ENCODE data around the gene OLA1.

OLA1 gene

DNA sequence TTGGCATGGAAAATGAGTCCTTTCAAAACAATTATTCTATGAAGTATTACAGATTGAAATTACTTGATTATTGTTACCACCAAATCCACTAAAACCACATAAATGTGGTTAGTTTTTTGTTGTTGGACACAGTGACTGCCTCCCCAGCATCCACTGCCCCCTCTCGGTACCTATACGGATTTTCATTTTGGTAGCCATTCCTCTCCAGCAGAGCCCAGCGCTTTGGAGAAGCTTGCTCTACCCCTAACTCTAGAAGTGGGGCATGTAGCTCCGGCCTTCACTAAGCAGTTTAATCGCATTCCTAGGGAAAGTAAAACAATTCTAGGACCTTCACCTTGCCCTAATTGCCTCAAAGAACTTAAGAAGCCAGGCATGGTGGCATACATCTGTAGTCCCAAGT lies 24.2 kb downstream of the OLA1 start:
- DNase-seq: no peak

DNA sequence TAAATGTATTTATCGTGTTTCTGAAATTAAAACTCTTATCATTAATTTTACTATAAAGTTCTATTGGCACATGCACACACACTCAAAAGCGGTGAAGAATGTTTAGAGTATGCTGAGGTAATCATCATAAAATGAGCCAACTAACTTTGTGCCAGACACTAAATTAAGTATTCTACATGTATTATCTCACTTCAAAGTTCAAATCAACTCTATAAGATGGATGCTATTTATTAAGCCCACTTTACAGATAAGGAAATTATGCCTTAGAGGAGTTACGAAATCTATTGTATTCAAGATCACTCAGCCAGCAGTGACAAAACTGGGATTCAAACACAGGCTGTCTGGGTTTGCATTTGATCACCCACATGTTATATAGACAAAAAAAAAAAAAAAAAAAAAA lies 24.9 kb downstream of the OLA1 start:
- DNase-seq: no peak

DNA sequence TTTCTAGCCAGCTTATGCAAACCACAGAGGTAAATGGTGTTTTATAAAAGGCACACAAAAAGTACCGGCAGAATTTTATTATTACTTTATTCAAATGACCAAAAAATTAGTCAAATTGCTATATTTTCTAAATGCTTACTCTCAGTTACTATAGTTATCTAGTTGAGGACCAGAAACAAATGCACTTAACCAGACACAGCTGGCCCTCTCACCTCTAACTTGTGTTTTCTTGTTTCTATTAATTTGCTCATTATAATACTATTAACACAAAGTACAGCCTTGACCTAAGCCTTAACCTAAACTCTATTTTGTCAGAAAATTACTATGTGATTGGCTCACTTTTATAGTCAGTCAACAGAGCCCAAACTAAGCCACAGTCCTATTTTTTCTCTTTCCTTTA lies 26.2 kb downstream of the OLA1 start:
- DNase-seq: no peak

DNA sequence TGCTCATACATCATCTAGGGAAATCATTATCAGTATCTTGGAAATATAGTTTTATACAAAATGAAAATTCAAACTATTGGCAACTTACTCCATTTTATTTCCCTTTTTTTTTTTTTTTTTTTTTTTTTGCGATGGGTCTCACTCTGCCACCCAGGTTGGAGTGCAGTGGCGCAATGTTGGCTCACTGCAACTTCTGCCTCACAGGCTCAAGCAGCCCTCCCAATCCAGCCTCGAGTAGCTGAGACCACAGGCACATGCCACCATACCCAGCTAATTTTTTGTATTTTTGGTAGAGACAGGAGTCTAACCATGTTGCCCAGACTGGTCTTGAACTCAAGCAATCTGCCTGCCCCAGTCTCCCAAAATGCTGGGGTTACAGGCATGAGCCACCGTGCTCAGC lies 29.0 kb downstream of the OLA1 start:
- no peak for DNase-seq

DNA sequence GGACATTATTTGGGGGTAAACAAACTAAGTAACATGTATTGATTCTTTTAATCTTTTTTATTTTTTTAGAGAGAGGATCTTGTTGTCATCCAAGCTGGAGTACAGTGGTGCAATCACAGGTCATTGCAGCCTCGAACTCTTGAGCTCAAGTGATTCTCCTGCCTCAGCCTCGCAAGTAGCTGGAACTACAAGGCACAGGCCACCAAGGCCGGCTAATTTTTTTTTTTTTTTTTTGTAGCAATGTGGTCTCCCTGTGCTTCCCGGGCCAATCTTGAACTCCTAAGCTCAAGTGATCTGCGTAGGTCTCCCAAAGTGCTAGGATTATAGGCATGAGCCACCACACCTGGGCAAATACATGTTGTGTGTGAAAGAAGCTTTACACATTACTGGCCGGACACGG lies 29.6 kb downstream of the OLA1 start:
- DNase-seq: no peak

DNA sequence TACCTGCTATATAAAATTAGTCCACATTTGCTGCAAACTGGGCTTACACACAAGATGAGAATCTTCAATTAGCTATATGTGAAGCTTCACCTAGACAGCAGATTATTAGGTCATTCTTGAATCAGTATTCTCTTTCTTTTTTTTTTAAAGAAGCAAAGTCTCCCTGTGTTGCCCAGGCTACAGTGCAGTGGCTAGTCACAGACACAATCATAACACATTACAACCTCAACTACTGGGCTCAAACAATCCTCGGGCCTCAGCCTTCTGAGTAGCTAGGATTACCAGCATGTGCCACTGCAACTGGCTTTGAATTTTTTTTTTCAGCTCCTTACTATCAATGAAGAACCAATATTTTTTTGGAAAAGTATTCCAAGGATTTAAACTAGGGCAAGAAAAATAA lies 30.5 kb downstream of the OLA1 start:
- no peak for DNase-seq

DNA sequence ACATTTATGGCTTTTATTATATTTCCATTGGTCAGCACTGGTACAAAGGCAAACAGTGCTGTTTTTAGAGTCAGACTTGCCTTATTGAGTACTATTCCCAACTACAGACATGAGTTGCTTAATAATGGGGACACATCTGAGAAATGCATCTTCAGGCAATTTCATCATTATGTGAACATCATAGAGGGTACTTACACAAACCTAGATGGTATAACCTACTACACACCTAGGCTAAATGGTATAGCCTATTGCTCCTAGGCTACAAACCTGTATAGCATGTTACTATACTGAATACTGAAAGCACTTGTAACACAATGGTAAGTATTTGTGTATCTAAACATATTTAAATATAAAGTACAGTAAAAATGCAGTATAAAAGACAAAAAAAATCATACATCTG lies 36.4 kb downstream of the OLA1 start:
- no peak for DNase-seq

DNA sequence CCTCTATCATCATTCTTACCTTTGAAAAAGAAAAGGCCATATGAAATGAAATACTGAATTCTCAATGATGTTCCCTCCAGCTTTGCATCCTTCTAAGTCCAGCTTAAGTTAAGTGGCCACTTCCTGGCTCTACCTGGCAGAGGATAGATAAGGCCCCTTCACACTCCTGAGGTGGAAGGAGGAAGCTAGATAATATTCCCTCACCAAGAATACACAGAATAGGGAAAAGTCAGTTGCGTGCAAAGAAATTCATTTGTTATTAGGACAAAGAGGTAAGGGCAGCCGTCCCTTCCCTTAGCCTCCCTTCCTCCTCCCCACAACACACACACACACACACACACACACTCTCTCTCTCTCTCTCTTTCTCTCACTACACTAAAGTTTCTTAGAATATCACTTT lies 37.5 kb downstream of the OLA1 start:
- DNase-seq: no peak

DNA sequence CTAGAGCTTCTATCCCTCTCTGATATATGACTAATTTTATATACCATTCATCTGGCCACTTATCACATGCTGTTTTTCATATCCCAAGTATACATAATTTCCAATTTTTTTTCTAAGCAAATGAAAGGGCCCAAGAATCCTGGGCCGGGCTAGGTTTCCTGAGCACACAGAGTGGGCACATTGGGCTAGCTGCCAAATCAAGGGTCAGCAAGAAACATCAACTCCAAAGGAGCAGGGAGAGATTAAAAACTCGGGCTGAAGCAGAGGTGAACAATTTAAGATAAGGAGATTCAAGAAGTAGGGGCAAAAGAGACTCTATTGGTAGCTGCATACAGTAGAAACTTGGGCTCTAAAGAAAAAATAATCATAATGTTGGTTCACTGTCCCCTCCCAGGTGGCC lies 39.0 kb downstream of the OLA1 start:
- DNase-seq: no peak

DNA sequence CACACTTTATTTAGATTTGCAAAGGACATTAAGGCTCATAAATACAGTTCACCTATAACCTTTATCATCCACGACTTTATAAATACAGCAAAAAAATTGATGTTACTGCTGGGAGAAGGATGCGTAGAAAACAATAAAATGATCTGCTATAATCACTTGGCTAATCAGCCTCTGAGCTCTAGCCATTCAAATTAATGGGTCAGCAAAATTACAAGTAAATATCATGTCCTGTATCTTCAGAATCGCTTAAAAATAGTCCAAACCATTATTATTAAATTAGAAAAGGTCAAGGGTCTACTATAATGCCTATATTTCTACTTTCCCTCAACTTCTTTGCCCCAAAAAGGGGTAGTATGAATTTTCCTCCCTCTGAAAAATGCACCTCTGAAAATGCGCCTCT lies 40.3 kb downstream of the OLA1 start:
- no peak for DNase-seq

DNA sequence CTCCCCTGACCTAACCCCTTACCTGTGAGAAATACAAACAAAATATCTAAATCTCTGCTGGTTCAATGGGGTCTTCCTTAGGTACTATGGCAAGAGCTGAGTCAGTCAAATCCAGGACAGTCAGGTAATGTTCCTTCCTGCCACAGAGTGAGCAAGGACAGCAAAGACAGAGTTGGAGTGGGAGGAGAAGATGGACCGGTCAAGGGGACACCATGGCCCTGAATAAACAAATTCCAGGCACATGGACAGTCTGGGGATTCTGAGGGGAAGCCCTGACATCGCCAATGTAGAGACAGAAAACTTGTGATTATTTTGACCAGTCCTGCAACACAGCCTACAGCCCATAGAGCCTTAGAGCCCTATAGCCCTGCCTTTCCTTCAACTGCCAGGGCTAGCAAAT lies 42.8 kb downstream of the OLA1 start:
- no peak for DNase-seq

DNA sequence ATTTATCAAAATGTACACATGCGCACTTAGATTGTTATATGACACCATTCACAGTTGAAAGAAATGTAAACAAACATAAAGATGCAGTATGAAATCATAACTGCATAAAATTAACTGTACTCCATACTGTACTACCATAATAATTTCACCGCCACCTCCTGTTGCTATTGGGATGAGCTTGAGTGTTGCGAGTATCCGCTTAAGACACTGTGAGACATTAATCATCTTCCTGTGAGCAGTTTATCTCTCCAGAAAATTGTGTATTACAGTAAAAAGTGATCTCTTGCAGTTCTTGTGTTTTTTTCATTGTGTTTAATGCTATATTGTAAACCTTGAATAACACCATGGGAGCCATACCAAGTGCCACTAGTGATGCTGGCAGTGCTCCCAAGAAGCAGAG lies 46.1 kb downstream of the OLA1 start:
- no peak for DNase-seq

DNA sequence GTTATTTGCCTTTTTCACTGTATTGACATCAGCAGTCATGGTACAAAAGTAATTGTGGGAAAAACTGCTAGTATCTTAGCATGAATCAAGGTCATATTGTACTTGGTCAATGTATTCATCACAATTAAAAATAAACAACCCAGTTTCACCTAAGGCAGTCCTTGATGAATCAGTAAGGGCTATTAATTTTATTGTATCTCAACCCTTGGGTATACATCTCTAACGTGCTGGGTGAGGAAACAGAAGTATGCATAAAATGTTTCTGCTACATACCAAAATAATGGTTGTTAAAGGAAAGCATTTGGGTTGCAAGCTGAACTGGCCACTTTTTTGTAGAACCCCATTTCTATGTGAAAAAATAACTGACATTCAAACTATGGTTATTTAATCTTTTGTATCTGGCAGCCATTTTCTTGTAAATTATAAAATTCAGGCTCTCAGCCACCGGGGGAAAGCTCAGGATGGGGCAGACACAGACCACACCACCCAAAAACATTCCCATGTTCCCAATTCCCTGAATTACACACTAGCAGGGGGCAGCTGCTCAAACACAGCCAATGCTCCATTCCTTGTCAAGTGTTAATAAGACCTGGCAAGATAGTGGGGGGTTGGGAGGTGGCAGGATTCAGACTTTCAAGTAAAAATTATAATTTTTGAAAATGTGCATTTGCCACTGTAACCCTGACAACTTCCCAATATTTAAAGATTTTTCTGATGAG lies 49.3 kb downstream of the OLA1 start:
- DNase-seq: no peak

DNA sequence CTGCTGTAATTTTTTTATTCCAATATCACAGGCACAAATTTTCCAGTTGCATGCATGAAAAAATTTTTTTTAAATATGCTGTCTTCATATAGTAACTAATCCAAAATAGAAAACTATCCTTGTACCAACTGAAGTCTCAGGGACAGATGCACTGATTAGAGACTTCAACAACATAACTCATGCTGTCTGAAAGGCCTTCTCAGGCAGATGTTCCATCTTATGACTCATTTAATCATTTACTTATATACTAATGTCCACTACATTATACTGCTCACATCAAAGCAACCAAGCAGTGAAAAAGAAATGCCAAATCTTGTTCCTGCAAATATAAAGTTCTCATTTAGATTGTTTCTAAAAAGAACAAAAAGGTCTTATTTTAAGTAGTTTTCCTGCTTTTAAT lies 53.1 kb downstream of the OLA1 start:
- DNase-seq: no peak

DNA sequence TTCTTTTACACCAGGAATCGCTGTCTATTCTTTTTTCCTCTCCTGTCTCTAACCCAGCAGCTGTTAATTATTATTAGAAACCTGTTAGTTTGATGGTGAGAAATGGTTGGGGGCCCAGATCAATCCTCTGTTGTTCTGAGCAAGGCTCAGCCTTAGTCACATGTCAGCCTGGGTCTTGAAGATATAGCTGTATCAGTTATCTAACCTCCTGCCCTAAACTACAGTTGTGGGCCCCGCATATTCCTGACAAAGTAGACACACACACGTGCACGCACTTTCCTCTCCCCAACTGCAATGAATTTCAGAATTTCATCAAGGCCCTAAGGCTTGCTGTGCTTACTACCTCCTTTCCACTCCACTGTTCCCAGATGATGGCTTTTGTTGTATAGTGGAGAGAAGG lies 54.6 kb downstream of the OLA1 start:
- no peak for DNase-seq

DNA sequence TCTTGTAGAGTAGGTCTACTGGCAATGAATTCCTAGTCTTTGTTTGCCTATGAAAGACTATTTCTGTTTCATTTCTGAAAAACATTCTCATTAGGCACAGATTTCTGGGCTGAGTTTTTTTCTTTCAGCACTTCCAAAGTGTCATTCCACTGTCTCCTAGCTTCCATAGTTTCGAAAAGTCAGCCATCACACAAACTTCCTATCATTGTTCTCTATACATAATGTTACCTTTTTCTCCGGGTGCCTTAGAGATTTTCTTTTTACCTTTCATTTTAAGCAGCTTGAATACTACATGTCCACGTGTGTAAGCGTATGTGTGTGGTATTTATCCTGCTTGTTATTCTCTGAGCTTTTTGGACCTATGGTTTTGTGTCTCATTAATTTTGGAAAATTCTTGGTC lies 55.7 kb downstream of the OLA1 start:
- no peak for DNase-seq

DNA sequence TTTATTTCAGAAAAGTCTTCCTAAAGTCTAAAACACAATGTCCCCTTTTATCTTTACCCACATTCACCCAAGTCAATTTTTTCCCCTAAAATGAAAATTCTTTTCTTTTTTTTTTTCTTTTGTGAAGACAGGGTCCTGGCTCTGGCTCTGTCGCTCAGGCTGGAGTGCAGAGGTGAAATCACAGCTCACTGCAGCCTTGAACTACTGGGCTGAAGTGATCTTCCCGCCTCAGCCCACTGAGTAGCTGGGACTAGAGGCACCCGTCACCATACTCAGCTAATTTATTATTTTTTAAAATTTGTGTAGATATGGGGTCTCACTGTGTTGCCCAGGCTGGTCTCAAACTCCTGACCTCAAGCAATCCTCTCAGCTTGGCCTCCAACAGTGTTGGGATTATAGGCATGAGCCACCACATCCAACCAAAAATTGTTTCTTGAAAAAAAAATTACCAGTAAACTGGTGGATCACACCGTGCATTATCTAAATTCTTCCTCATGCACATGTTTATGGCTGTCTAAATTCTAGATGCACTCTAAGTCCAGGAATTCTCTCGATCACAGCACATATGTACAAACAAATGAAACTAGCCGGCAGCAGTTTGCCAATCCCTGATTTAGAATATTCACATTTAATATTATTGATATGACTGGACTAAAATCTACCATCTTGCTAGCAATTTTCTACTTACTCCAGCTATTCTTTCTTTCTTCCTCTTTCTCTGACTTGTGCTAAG lies 56.8 kb downstream of the OLA1 start:
- no peak for DNase-seq

DNA sequence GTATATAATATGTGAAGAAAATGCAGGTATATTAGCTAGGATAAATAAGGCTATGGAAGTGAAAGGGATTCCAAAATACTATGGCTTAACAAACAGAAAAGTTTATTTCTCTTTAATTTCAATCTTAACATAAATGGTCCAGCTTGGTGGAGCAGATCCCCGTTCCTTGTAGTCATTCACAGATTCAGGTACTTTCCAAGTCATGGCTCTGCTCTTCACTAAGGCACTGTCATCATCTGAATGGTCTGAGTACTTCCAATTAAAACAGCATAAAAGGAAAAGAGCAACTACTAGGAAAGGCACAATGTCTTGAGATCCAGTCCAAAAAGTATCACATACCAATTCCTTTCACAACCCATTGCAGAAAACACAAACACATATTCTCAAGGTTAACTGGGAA lies 63.4 kb downstream of the OLA1 start:
- no peak for DNase-seq

DNA sequence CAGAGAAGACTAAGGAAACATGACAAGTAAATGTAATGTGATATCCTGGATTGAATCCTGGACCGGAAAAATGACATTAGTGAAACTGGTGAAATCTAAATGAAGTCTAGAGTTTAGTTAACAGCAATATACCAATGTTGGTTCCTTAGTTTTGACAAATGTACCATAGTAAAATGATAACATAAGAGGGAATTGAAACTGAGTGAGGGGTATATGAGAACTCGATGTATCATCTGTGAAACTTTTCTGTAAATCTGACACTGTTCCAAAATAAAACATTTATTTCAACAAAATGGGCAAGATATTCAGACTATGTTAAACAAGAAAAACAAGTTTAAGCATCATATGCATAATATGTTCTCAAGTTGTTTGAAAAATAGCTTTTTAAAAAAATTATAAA lies 63.8 kb downstream of the OLA1 start:
- no peak for DNase-seq

DNA sequence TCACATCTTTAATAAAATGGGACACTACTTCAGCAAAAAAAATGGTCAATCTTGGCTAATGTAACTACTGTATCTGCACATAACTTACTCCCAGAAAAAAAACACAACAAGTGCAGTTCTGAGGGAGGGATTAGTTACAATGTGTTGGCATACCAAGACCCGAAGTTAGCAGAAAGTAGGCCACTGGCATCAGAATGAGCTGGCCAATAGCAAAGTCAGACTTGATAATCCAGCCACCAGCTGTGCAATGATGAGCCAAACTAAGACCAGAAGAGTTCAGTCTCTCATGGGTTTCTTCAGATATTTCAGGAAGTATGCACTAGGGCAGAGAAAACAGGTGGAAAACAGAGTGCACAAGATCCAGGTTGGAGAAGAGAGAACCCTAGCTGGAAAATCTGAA lies 65.3 kb downstream of the OLA1 start:
- DNase-seq: no peak

DNA sequence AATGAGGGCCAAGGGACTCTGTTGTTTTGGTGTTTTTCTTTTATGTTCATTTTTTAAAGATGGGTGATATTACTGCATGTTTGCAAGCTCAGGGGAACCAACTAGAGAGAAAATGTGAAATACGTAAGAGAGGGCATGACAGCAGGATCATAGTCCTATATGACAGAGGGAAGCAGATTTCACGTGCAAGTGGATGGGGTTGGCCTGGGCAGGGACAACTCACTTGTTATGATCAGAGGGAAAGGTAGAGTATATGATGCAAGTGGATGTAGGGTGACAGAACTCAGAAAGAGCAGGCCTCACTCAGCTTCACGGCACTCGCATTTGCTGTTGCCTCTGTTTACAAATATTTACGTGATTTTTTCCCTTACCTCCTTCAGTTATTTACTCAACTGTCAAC lies 67.0 kb downstream of the OLA1 start:
- DNase-seq: no peak

DNA sequence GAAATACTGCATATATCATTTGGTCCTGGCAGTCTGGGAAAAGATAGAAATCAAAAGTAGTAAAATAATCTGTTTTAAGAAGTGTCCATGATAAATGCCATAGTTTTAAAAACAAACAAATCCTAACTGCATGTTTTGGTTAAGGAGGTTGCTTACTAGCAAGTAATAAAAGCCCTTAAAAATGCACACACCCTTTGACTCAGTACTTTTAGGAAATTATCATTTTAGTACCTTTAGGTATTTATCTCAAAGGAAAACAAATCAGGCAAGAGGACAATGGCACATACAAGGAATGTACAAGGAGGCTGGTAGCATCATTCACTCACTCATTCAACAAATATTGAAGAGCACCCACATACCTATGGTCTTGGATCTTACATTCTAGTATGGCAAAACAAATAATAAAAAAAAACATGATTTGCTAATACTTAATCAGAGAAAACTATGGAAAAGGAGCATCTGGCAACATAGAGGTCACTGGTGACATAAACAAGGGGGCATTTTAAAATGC lies 67.6 kb downstream of the OLA1 start:
- no peak for DNase-seq

DNA sequence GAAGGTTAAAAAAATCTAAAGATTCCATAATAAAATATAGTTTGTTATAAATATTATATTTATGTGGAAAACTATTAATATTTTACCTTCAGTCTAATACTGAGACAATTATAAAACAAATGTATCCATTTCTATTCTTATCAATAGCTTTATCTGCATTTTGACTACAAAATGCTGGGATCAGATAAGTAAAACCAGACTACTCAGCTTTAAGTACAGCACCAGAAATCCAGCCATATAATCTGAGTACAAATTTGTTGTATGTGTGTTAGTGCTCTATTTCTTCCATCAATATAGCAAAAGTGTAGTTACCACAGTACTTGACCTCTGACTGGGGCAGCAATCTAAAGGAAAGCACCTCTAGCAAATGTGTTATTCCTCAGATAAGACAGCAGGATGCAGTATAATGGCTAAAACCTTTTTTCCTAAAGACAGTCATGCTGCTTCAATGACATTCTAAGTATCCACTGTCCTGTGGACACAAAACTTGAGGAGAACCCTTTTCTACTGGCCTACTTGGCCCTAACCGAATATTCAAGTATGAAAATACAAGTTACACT lies 68.1 kb downstream of the OLA1 start:
- DNase-seq: no peak

DNA sequence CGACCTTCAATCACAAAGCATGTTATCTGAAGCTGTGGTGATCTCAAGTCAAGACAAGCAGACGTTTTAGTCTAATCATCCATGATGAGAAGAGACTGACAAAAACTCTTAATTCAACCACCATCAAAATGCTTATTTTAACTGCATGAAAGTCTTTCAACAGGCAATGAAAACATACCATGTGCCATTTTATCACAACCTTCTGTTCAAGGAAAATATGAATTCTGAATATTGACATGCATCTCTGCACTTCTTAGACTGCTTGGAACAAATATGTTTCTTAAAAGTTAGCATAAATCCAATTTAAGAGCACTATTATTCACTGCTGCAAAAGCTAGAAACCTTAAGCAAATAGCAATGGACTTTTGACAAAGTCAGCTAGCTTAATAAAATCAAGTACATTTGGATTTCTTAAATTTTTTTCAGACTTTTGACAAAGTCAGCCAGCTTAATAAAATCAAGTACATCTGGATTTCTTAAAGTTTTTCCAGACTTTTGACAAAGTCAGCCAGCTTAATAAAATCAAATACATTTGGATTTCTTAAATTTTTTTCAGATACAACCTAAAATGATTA lies 70.9 kb downstream of the OLA1 start:
- DNase-seq: no peak

All from activated gamma-delta T cell (primary cell).